SK-N-SH (cell line): Measurements from ENCODE around the gene EMX2.

Experiments used
- CTCF ChIP-seq: fragments of 200-600 bp; sonication (generic); IDR thresholded peaks from 2 replicates; pipeline ENCODE4 v1.6.1; 2017; ENCODE audit warnings: antibody characterized with exemption, mild to moderate bottlenecking, moderate library complexity
- JUND ChIP-seq: IDR thresholded peaks from 2 replicates; pipeline ENCODE4 v1.4.0; 2012
- MEF2A ChIP-seq: IDR thresholded peaks from 2 replicates; pipeline ENCODE4 v1.4.0; 2012; ENCODE audit warnings: low read depth, borderline replicate concordance
- RAD21 ChIP-seq: IDR thresholded peaks from 2 replicates; pipeline ENCODE4 v1.6.1; 2012; ENCODE audit warnings: mild to moderate bottlenecking, low read length
- REST ChIP-seq: IDR thresholded peaks from 2 replicates; pipeline ENCODE4 v1.6.1; 2012; ENCODE audit warnings: mild to moderate bottlenecking, low read depth, low read length, moderate library complexity
- RFX5 ChIP-seq: IDR thresholded peaks from 2 replicates; pipeline ENCODE4 v1.6.1; 2012; ENCODE audit warnings: mild to moderate bottlenecking, improper control_type of control experiment, low read length
- USF1 ChIP-seq: IDR thresholded peaks from 2 replicates; pipeline ENCODE4 v1.4.0; 2012; ENCODE audit warnings: low read depth, borderline replicate concordance

GRCh38 chr10:117552701-117553141, 10.2 kb downstream of the EMX2 start:
- TF ChIP-seq CTCF (no peak), USF1 (no peak), RFX5 (no peak), RAD21 (no peak), JUND (no peak), REST (no peak), MEF2A (no peak)
